NT2/D1 (cell line): Measurements from ENCODE around the gene NLRP4.

ENCODE experiments used
- SUZ12 ChIP-seq: IDR thresholded peaks from 2 replicates; pipeline ENCODE4 v1.6.1; 2011; ENCODE audit not compliant: insufficient read length, insufficient read depth; ENCODE audit errors: extremely low read depth
- YY1 ChIP-seq: IDR thresholded peaks from 2 replicates; pipeline ENCODE4 v1.6.1; 2011; ENCODE audit not compliant: insufficient read length, insufficient read depth
- ZNF274 ChIP-seq: IDR thresholded peaks from 2 replicates; pipeline ENCODE4 v1.6.1; 2011; ENCODE audit warnings: mild to moderate bottlenecking, low read depth, low read length

- no peak for TF ChIP-seq YY1
- TF ChIP-seq ZNF274: no peak
- no peak for TF ChIP-seq SUZ12
These were observed 34.4 kb downstream of the NLRP4 start for GRCh38 chr19:55870736-55871135.
